Astrocyte (in vitro differentiated cells and primary cell): ENCODE results near the gene FGL2.

Experiments used
- EZH2 ChIP-seq: IDR thresholded peaks from 2 replicates; pipeline ENCODE4 v1.6.1; 2012; ENCODE audit warnings: mild to moderate bottlenecking, low read length, inconsistent platforms; ENCODE audit not compliant: insufficient read depth
- TF ChIP-seq, protein P1 (sequence below): IDR thresholded peaks from 2 replicates; pipeline ENCODE4 v1.5.1; 2011; ENCODE audit warnings: low read depth, mild to moderate bottlenecking, inconsistent platforms, low read length, moderate library complexity; ENCODE audit not compliant: insufficient read depth

DNA sequence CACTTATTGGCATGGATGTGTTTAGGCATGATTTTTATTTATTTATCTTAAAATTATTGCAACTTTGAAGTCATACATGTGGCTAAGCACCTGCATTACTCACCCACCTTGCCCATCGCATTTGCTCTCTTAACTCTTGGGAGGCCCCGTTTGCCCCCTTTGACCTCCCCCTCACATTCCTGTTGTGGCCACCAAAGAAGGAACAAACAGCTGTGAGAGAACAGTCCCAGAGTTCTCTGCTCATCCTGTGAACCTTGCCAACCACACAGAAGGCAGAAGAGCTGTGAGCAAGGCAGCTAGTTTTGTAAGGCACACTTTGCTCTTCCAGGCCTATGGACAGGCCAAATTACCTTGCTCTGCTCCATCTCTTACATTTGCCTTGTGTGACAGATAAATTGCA is 23.6 kb upstream of the FGL2 start:
- no peak for TF ChIP-seq EZH2
- TF ChIP-seq, protein P1, sequence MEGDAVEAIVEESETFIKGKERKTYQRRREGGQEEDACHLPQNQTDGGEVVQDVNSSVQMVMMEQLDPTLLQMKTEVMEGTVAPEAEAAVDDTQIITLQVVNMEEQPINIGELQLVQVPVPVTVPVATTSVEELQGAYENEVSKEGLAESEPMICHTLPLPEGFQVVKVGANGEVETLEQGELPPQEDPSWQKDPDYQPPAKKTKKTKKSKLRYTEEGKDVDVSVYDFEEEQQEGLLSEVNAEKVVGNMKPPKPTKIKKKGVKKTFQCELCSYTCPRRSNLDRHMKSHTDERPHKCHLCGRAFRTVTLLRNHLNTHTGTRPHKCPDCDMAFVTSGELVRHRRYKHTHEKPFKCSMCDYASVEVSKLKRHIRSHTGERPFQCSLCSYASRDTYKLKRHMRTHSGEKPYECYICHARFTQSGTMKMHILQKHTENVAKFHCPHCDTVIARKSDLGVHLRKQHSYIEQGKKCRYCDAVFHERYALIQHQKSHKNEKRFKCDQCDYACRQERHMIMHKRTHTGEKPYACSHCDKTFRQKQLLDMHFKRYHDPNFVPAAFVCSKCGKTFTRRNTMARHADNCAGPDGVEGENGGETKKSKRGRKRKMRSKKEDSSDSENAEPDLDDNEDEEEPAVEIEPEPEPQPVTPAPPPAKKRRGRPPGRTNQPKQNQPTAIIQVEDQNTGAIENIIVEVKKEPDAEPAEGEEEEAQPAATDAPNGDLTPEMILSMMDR = no peak
